EL (cell line): ENCODE results near the gene SRCAP.
A peak's percentile ranks its signal among the peaks of the same experiment; 100 is the strongest.
"Not testable (repeated sequence)": the region's sequence is repeated elsewhere in the genome, so short reads cannot be mapped to it uniquely, and the experiment has no call there.

Experiments used
- DNase-seq: peaks from one replicate; pipeline ENCODE4 v3.0.0-alpha.2; 2016

The SRCAP gene

GRCh38 chr16:30664616-30665109, 34.3 kb upstream of the SRCAP start:
- no peak for DNase-seq

- DNase-seq = no peak
These were observed 33.7 kb upstream of the SRCAP start for GRCh38 chr16:30665155-30665829.

GRCh38 chr16:30665830-30666190, 33.2 kb upstream of the SRCAP start:
- DNase-seq = no peak

GRCh38 chr16:30666681-30667080, 32.3 kb upstream of the SRCAP start:
- no peak for DNase-seq

GRCh38 chr16:30667361-30667905, 31.5 kb upstream of the SRCAP start:
- DNase-seq = no peak

- no peak for DNase-seq
These were observed 30.6 kb upstream of the SRCAP start for GRCh38 chr16:30668393-30668792.

- DNase-seq = no peak
These were observed 29.7 kb upstream of the SRCAP start for GRCh38 chr16:30669026-30669902.

- DNase-seq = no peak
These were observed 28.8 kb upstream of the SRCAP start for GRCh38 chr16:30669903-30670824.

GRCh38 chr16:30675143-30675542, 23.8 kb upstream of the SRCAP start:
- no peak for DNase-seq

GRCh38 chr16:30677931-30678585, 20.9 kb upstream of the SRCAP start:
- no peak for DNase-seq

- DNase-seq = no peak
These were observed 20.4 kb upstream of the SRCAP start for GRCh38 chr16:30678586-30678970.

- DNase-seq = no peak
These were observed 18.6 kb upstream of the SRCAP start for GRCh38 chr16:30680326-30680725.

- DNase-seq = no peak
These were observed 10.3 kb upstream of the SRCAP start for GRCh38 chr16:30688701-30689100.

GRCh38 chr16:30691907-30692306, 7.1 kb upstream of the SRCAP start:
- no peak for DNase-seq

GRCh38 chr16:30692396-30693064, 6.4 kb upstream of the SRCAP start:
- DNase-seq = no peak

GRCh38 chr16:30694926-30695693, 3.9 kb upstream of the SRCAP start:
- DNase-seq = no peak

GRCh38 chr16:30696646-30697045, 2.3 kb upstream of the SRCAP start:
- not testable (repeated sequence) for DNase-seq

- DNase-seq = no peak
These were observed 1.5 kb upstream of the SRCAP start for GRCh38 chr16:30697264-30698138.

GRCh38 chr16:30698139-30698815, 694 bp upstream of the SRCAP start:
- DNase-seq = peak; percentile 96
